Stimulated activated CD8-positive, alpha-beta memory T cell treated with anti-CD3 and anti-CD28 coated beads, Interleukin-15, amount 100 ng/mL, for 24 hours (primary cell): ENCODE results near the gene RNF123.
"Not testable (repeated sequence)": the region's sequence is repeated elsewhere in the genome, so short reads cannot be mapped to it uniquely, and the experiment has no call there.

Experiments
- DNase-seq: peaks from one replicate; pipeline ENCODE4 v3.0.0-alpha.2; 2020; ENCODE audit warnings: low read depth

The RNF123 gene

GRCh38 chr3:49720855-49721595 is 31.7 kb downstream of the RNF123 start:
- DNase-seq = no peak

- no peak for DNase-seq
These were observed 32.2 kb downstream of the RNF123 start for GRCh38 chr3:49721596-49721895.

- DNase-seq = no peak
These were observed 32.8 kb downstream of the RNF123 start for GRCh38 chr3:49721896-49722781.

- DNase-seq = no peak
These were observed 33.5 kb downstream of the RNF123 start for GRCh38 chr3:49722896-49723295.

- DNase-seq = peak; percentile 32
These were observed 33.9 kb downstream of the RNF123 start for GRCh38 chr3:49723296-49723627.

- peak; percentile 88 for DNase-seq
These were observed 34.5 kb downstream of the RNF123 start, which contains the start of gene GMPPB for GRCh38 chr3:49723628-49724551. GMPPB (minus strand) TSS chr3:49723951; CDS start chr3:49723726, 225 bp downstream.

GRCh38 chr3:49724586-49724985 is 35.2 kb downstream of the RNF123 start:
- DNase-seq = no peak

GRCh38 chr3:49725906-49726681 is 36.7 kb downstream of the RNF123 start:
- no peak for DNase-seq

- no peak for DNase-seq
These were observed 38.0 kb downstream of the RNF123 start for GRCh38 chr3:49727154-49727923.

GRCh38 chr3:49727924-49728361 is 38.6 kb downstream of the RNF123 start:
- DNase-seq = no peak

- no peak for DNase-seq
These were observed 40.7 kb downstream of the RNF123 start for GRCh38 chr3:49729966-49730609.

- DNase-seq = no peak
These were observed 43.2 kb downstream of the RNF123 start for GRCh38 chr3:49732597-49732996.

GRCh38 chr3:49733551-49733950 is 44.2 kb downstream of the RNF123 start:
- DNase-seq = no peak

- DNase-seq = no peak
These were observed 45.4 kb downstream of the RNF123 start for GRCh38 chr3:49734752-49735151.

GRCh38 chr3:49738067-49738713 is 48.8 kb downstream of the RNF123 start:
- no peak for DNase-seq

GRCh38 chr3:49740427-49740826 is 51.1 kb downstream of the RNF123 start:
- no peak for DNase-seq

- no peak for DNase-seq
These were observed 56.6 kb downstream of the RNF123 start for GRCh38 chr3:49745986-49746385.

- DNase-seq = no peak
These were observed 58.6 kb downstream of the RNF123 start for GRCh38 chr3:49747792-49748480.

GRCh38 chr3:49748874-49749273 is 59.5 kb downstream of the RNF123 start:
- not testable (repeated sequence) for DNase-seq
